ENCODE measurements around the gene SERINC5.

Gene SERINC5

DNA sequence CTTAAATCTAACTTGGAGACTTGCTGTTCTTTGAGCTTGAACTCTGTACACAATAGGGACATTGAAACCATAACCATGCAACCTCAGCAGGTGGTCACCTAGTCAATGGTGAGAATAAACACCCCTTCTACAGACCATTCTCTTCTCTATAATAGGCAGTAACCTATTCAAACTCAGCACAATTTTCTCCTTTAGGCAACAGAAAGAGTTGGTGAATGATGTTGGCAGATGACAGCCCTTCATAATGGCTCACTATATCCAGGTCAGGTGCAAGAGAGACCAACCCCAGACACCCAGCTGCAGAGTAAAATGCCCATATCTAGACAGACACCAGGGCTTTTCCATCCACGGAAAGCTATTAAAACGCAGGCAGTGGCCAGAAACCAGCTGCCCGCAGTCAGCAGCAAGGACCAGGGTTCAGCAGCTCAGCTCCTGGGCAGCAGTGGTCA is 106.7 kb downstream of the SERINC5 start:
- H2AFZ ChIP-seq (ENCODE audit: low read length): no peak overlapping the region
- H3K27me3 ChIP-seq (ENCODE audit: insufficient read depth, low read length, poor library complexity, severe bottlenecking): no peaks in the 10 kb centered on the region
- no peaks in the 10 kb centered on the region for H4K20me1 ChIP-seq (ENCODE audit: insufficient read depth, low read length, poor library complexity, severe bottlenecking)
- H3K4me2 ChIP-seq (ENCODE audit: low read depth, low read length, poor library complexity, severe bottlenecking): no peak overlapping the region
- H3K79me2 ChIP-seq (ENCODE audit: insufficient read depth, low read length): no peaks in the 10 kb centered on the region
- no peaks in the 10 kb centered on the region for H3F3A ChIP-seq (ENCODE audit: low read depth)
- H3K9me3 ChIP-seq (ENCODE audit: insufficient read depth, low read depth, low read length): no peaks in the 10 kb centered on the region
- H3K4me3 ChIP-seq (ENCODE audit: low read length, poor library complexity, severe bottlenecking): no peak overlapping the region
- H3K36me3 ChIP-seq (ENCODE audit: insufficient read depth, low read length): peaks cover 80% of the 10 kb centered on the region; the same call in 1 of the 2 replicates
- no peak overlapping the region for H3K9ac ChIP-seq (ENCODE audit: low read depth, low read length, poor library complexity, severe bottlenecking)
- TF ChIP-seq EZH2phosphoT487 (IDR thresholded peaks at IDR 0.05; ENCODE audit: borderline replicate concordance): no peak
- TF ChIP-seq, protein P1, sequence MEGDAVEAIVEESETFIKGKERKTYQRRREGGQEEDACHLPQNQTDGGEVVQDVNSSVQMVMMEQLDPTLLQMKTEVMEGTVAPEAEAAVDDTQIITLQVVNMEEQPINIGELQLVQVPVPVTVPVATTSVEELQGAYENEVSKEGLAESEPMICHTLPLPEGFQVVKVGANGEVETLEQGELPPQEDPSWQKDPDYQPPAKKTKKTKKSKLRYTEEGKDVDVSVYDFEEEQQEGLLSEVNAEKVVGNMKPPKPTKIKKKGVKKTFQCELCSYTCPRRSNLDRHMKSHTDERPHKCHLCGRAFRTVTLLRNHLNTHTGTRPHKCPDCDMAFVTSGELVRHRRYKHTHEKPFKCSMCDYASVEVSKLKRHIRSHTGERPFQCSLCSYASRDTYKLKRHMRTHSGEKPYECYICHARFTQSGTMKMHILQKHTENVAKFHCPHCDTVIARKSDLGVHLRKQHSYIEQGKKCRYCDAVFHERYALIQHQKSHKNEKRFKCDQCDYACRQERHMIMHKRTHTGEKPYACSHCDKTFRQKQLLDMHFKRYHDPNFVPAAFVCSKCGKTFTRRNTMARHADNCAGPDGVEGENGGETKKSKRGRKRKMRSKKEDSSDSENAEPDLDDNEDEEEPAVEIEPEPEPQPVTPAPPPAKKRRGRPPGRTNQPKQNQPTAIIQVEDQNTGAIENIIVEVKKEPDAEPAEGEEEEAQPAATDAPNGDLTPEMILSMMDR (conservative IDR thresholded peaks at IDR 0.05; ENCODE audit: low read length): no peak
- H3K4me1 ChIP-seq (ENCODE audit: insufficient read depth, low read length, poor library complexity, severe bottlenecking): peaks cover 7% of the 10 kb centered on the region
- no peaks in the 10 kb centered on the region for H3K9me2 ChIP-seq (replicated peaks; ENCODE audit: low read depth, low read length)

DNA sequence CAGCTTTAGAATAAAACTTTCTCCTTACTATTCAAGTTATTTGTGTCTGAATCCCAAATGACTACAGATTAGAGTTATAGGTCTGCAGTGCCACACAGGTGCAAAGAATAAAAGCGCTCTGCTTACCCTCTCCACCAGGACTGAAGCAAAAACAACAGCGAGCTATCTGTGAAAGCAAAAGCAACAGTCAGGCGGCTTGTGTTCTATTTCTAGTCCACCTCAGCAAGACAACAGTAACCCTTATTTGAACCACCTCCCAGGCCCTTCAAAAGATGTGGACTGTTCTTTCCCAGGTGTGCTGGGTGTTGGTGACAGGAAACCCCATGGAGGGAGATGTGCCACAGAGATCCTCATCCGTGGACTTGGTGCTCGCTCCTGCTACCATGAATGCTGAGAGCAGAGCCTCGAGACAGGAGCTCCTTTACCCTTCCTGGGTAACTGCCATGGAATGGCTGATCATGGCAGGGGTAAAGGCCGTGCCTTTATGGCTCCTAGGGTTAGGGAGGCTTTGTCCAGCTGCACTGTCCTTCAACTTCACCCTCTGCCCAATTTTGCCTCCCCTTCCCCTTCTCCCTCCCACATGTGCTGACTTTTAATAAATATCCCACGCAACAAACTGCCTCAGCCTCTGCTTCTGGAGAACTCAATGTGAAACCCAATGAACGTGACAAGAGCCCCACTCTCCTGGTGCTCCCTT is 108.6 kb downstream of the SERINC5 start:
- Histone ChIP-seq H2AFZ (ENCODE audit: low read length) (no peak overlapping the region), H3K4me1 (ENCODE audit: insufficient read depth, low read length, poor library complexity, severe bottlenecking) (no peaks in the 10 kb centered on the region), H3K4me3 (ENCODE audit: low read length, poor library complexity, severe bottlenecking) (no peak overlapping the region), H3K9me3 (ENCODE audit: insufficient read depth, low read depth, low read length) (no peaks in the 10 kb centered on the region), H3K9me2 (replicated peaks; ENCODE audit: low read depth, low read length) (no peaks in the 10 kb centered on the region), H3K27me3 (ENCODE audit: insufficient read depth, low read length, poor library complexity, severe bottlenecking) (no peaks in the 10 kb centered on the region), H4K20me1 (ENCODE audit: insufficient read depth, low read length, poor library complexity, severe bottlenecking) (no peaks in the 10 kb centered on the region), H3K79me2 (ENCODE audit: insufficient read depth, low read length) (no peaks in the 10 kb centered on the region), H3F3A (ENCODE audit: low read depth) (no peaks in the 10 kb centered on the region), H3K9ac (ENCODE audit: low read depth, low read length, poor library complexity, severe bottlenecking) (no peak overlapping the region), H3K36me3 (ENCODE audit: insufficient read depth, low read length) (peaks cover 91% of the 10 kb centered on the region; the same call in 1 of the 2 replicates), H3K4me2 (ENCODE audit: low read depth, low read length, poor library complexity, severe bottlenecking) (no peak overlapping the region)
- TF ChIP-seq, protein P1 (conservative IDR thresholded peaks at IDR 0.05; ENCODE audit: low read length): no peak
- TF ChIP-seq EZH2phosphoT487 (IDR thresholded peaks at IDR 0.05; ENCODE audit: borderline replicate concordance): no peak

DNA sequence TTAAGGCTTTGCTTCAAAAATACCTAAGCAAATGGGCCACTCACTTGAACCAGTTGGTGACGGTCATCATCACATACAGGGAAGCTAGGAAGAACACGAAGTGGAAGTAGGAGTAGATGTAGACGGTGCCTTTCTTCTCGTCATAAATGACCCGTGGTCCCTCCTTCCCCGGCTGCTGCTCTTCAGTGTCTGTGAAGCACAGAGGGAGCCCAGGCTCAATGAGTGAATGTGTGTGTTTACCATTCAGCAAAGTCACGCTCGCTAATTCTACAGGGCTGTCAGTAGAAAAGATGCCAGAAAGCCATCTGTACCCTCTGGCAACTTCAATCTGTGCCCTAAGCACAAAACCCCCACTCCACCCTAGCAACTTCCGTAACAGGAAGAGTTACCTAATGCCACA is 109.8 kb downstream of the SERINC5 start:
- Histone ChIP-seq H3K4me3 (ENCODE audit: low read length, poor library complexity, severe bottlenecking) (no peak overlapping the region), H3K9me3 (ENCODE audit: insufficient read depth, low read depth, low read length) (no peaks in the 10 kb centered on the region), H3K9ac (ENCODE audit: low read depth, low read length, poor library complexity, severe bottlenecking) (no peak overlapping the region), H3K4me2 (ENCODE audit: low read depth, low read length, poor library complexity, severe bottlenecking) (no peak overlapping the region), H3K27me3 (ENCODE audit: insufficient read depth, low read length, poor library complexity, severe bottlenecking) (no peaks in the 10 kb centered on the region), H3F3A (ENCODE audit: low read depth) (no peaks in the 10 kb centered on the region), H2AFZ (ENCODE audit: low read length) (no peak overlapping the region), H3K79me2 (ENCODE audit: insufficient read depth, low read length) (no peaks in the 10 kb centered on the region), H3K36me3 (ENCODE audit: insufficient read depth, low read length) (peaks cover 82% of the 10 kb centered on the region; the same call in 1 of the 2 replicates), H3K9me2 (replicated peaks; ENCODE audit: low read depth, low read length) (no peaks in the 10 kb centered on the region), H4K20me1 (ENCODE audit: insufficient read depth, low read length, poor library complexity, severe bottlenecking) (no peaks in the 10 kb centered on the region), H3K4me1 (ENCODE audit: insufficient read depth, low read length, poor library complexity, severe bottlenecking) (peaks cover 3% of the 10 kb centered on the region)
- TF ChIP-seq, protein P1 (conservative IDR thresholded peaks at IDR 0.05; ENCODE audit: low read length): no peak
- no peak for TF ChIP-seq EZH2phosphoT487 (IDR thresholded peaks at IDR 0.05; ENCODE audit: borderline replicate concordance)
